Trophoblast cell (in vitro differentiated cells and primary cell): ENCODE data around the gene TNS1.

Experiments
- DNase-seq, 2 donors: peaks; one replicate each; pipeline ENCODE4 v3.0.0-alpha.2; 2016
- H2AFZ ChIP-seq: 2 replicates; pipeline ENCODE4 v1.6.1; 2013; ENCODE audit warnings: low read length, moderate library complexity, mild to moderate bottlenecking; ENCODE audit not compliant: insufficient read depth, poor library complexity
- H2AK5ac ChIP-seq: 2 replicates; pipeline ENCODE4 v1.6.1; 2013; ENCODE audit warnings: mild to moderate bottlenecking, low read length
- H2BK120ac ChIP-seq: 2 replicates; pipeline ENCODE4 v1.6.1; 2013; ENCODE audit warnings: low read length, mild to moderate bottlenecking, moderate library complexity; ENCODE audit not compliant: insufficient read depth, poor library complexity
- H2BK12ac ChIP-seq: 2 replicates; pipeline ENCODE4 v1.6.1; 2013; ENCODE audit warnings: mild to moderate bottlenecking, low read length, moderate library complexity
- H2BK5ac ChIP-seq: 2 replicates; pipeline ENCODE4 v1.6.1; 2013; ENCODE audit warnings: low read length, low read depth, moderate library complexity, mild to moderate bottlenecking; ENCODE audit not compliant: poor library complexity
- H3K14ac ChIP-seq: 2 replicates; pipeline ENCODE4 v1.6.1; 2013; ENCODE audit warnings: mild to moderate bottlenecking, low read length
- H3K18ac ChIP-seq: 2 replicates; pipeline ENCODE4 v1.6.1; 2013; ENCODE audit warnings: mild to moderate bottlenecking, low read length
- H3K23ac ChIP-seq: 2 replicates; pipeline ENCODE4 v1.6.1; 2013; ENCODE audit warnings: low read length
- H3K27ac ChIP-seq: 2 replicates; pipeline ENCODE4 v1.5.1; 2013; ENCODE audit warnings: low read depth, mild to moderate bottlenecking, inconsistent platforms, low read length, moderate library complexity
- H3K27me3 ChIP-seq: 2 replicates; pipeline ENCODE4 v1.6.1; 2013; ENCODE audit warnings: inconsistent platforms, mild to moderate bottlenecking, low read length, moderate library complexity; ENCODE audit not compliant: insufficient read depth
- H3K36me3 ChIP-seq, 2 experiments: 1 replicate in 1 of 2; 2 replicates in 1 of 2; pipeline ENCODE4 v1.6.1; 2013; ENCODE audit warnings: low read length in 2 of 2, mild to moderate bottlenecking in 2 of 2, moderate library complexity in 1 of 2; ENCODE audit not compliant: insufficient read depth in 2 of 2, control insufficient read depth in 1 of 2
- H3K4ac ChIP-seq: 2 replicates; pipeline ENCODE4 v1.6.1; 2013; ENCODE audit warnings: low read depth, mild to moderate bottlenecking, low read length, moderate library complexity
- H3K4me1 ChIP-seq, 2 experiments: 1 replicate in 1 of 2; 2 replicates in 1 of 2; pipeline ENCODE4 v1.6.1; 2013; ENCODE audit warnings: low read length in 2 of 2, mild to moderate bottlenecking in 2 of 2, moderate library complexity in 1 of 2; ENCODE audit not compliant: insufficient read depth in 2 of 2, control insufficient read depth in 1 of 2
- H3K4me2 ChIP-seq: 2 replicates; pipeline ENCODE4 v1.6.1; 2013; ENCODE audit warnings: inconsistent platforms, mild to moderate bottlenecking, low read length, moderate library complexity
- H3K4me3 ChIP-seq: 2 replicates; pipeline ENCODE4 v1.5.1; 2013; ENCODE audit warnings: mild to moderate bottlenecking, low read depth, low read length, inconsistent platforms
- H3K79me1 ChIP-seq: one replicate; pipeline ENCODE4 v1.6.1; 2013; ENCODE audit warnings: low read length
- H3K79me2 ChIP-seq: 2 replicates; pipeline ENCODE4 v1.6.1; 2013; ENCODE audit warnings: low read length, mild to moderate bottlenecking; ENCODE audit not compliant: control insufficient read depth, insufficient read depth, poor library complexity
- H3K9ac ChIP-seq: 2 replicates; pipeline ENCODE4 v1.6.1; 2013; ENCODE audit warnings: mild to moderate bottlenecking, low read length
- H3K9me3 ChIP-seq: 2 replicates; pipeline ENCODE4 v1.6.1; 2013; ENCODE audit warnings: low read depth, mild to moderate bottlenecking, control low read depth, inconsistent platforms, low read length; ENCODE audit not compliant: insufficient read depth
- H4K12ac ChIP-seq: 2 replicates; pipeline ENCODE4 v1.6.1; 2013; ENCODE audit warnings: low read depth, mild to moderate bottlenecking, low read length, moderate library complexity
- H4K8ac ChIP-seq: 2 replicates; pipeline ENCODE4 v1.6.1; 2013; ENCODE audit warnings: low read depth, mild to moderate bottlenecking, low read length, moderate library complexity
- H4K91ac ChIP-seq: one replicate; pipeline ENCODE4 v1.6.1; 2013; ENCODE audit warnings: low read depth, mild to moderate bottlenecking, low read length, moderate library complexity
- WGBS: extraction: QIAGEN DNeasy Blood & Tissue Kit; methylation state at CpG from one replicate; pipeline ENCODE4 v1.1.7; 2013; ENCODE audit warnings: missing lambda C conversion rate; ENCODE audit not compliant: insufficient read length, insufficient coverage; ENCODE audit errors: extremely low coverage; 5-methylcytosine and 5-hydroxymethylcytosine counted together

The TNS1 gene

DNA sequence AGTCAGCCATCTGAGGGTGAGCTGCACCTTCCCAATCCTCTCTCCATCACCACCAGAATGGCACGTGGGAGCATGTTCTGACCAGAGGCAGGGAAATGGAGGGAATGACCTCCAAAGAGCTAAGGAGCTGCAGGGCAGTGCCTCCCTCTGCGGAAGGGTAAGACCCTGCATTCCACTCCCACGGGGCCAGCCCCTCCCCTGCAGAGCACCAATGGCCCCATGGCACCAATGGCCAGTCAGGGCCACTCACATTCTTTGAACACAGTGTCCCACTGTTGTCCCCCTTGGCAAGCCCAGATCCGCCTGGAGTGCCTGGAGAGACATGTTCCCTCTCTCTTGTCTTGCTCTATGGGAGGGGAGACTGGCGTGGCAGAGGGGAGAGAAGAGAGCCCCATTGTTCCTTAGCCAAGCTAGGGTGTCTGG lies 164.4 kb downstream of the TNS1 start:
- Histone ChIP-seq H3K4ac (no peak overlapping the region), H3K9me3 (peaks cover 4% of the 10 kb centered on the region), H2AK5ac (no peak overlapping the region), H3K4me3 (no peak overlapping the region), H3K18ac (no peak overlapping the region), H3K14ac (no peak overlapping the region), H3K4me2 (no peak overlapping the region), H3K4me1 (no peaks in the 10 kb centered on the region), H3K79me1 (no peaks in the 10 kb centered on the region), H2AFZ (no peak overlapping the region), H3K27ac (no peak overlapping the region), H3K36me3 (no peaks in the 10 kb centered on the region), H3K79me2 (no peaks in the 10 kb centered on the region), H2BK5ac (no peak overlapping the region), H3K27me3 (no peaks in the 10 kb centered on the region), H3K23ac (no peak overlapping the region), H4K12ac (no peak overlapping the region), H2BK12ac (no peak overlapping the region), H2BK120ac (no peak overlapping the region), H4K8ac (no peak overlapping the region), H3K9ac (no peak overlapping the region), H4K91ac (no peak overlapping the region)
- DNase-seq = no peak
- WGBS = no CpG with 5 or more reads among the region's 5 CpGs

DNA sequence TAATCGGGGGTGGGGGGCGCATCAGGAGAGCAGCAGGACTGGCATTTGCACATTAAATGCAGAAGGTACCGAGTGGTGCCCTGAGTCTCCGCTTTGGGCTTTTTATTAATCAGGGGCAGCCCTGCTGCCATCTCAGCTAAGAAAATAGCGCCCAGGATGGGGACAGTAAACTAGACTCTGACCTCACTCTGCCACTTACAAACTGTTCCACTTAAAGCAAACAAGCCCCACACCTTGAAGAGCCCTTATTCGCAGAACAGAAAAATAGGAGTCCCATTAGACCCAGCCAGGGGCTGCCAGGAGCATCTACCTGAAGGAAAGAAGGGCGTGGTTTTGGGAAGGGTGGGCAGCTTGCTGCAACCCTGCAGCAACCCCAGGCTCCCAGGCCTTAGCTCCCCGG lies 165.3 kb downstream of the TNS1 start:
- DNase-seq = no peak
- Histone ChIP-seq H3K27ac (no peak overlapping the region), H3K9ac (no peak overlapping the region), H3K9me3 (peaks cover 4% of the 10 kb centered on the region), H2AFZ (no peak overlapping the region), H3K4me2 (no peak overlapping the region), H3K27me3 (no peaks in the 10 kb centered on the region), H3K4ac (no peak overlapping the region), H3K79me1 (no peaks in the 10 kb centered on the region), H3K4me3 (no peak overlapping the region), H2AK5ac (no peak overlapping the region), H3K23ac (no peak overlapping the region), H4K12ac (no peak overlapping the region), H2BK5ac (no peak overlapping the region), H2BK12ac (no peak overlapping the region), H3K36me3 (no peaks in the 10 kb centered on the region), H3K14ac (no peak overlapping the region), H3K18ac (no peak overlapping the region), H3K79me2 (no peaks in the 10 kb centered on the region), H4K91ac (no peak overlapping the region), H2BK120ac (no peak overlapping the region), H3K4me1 (no peaks in the 10 kb centered on the region), H4K8ac (no peak overlapping the region)
- no CpG with 5 or more reads among the region's 8 CpGs for WGBS

DNA sequence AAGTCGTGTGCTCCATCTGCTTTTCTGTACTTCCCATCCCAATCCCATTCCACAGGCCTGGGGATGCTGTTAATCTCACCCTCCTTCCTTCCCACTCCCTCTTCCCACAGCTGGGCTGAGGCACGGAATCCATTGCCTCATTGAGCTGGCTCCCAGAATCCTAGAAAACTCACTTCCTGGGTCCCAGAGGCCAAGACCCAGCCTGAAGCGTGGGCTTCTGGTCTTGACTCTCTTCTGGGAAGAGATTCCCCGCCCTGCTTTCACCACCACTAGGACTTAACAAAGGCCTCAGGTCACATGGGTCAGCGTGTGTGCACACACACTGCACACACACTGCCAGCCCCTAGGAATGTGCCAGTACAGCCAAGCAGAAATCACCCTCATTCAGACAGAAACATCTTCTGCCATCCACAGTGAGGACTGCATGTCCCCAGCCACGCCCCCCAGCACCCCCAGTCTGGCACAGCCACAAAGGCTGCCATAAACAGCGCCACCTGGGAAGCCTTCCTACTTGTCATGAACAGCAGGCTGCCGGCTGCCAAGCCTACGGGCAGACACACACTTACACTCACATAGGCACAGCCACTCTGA lies 165.8 kb downstream of the TNS1 start:
- Histone ChIP-seq H3K18ac (no peak overlapping the region), H3K27ac (no peak overlapping the region), H3K14ac (no peak overlapping the region), H3K27me3 (no peaks in the 10 kb centered on the region), H2AFZ (no peak overlapping the region), H3K4me3 (no peak overlapping the region), H4K12ac (no peak overlapping the region), H3K79me1 (no peaks in the 10 kb centered on the region), H2BK12ac (no peak overlapping the region), H3K36me3 (no peaks in the 10 kb centered on the region), H3K4me1 (no peaks in the 10 kb centered on the region), H3K9me3 (peaks cover 3% of the 10 kb centered on the region), H3K9ac (no peak overlapping the region), H3K23ac (no peak overlapping the region), H4K91ac (no peak overlapping the region), H3K79me2 (no peaks in the 10 kb centered on the region), H4K8ac (no peak overlapping the region), H2AK5ac (no peak overlapping the region), H2BK120ac (no peak overlapping the region), H3K4me2 (no peak overlapping the region), H2BK5ac (no peak overlapping the region), H3K4ac (no peak overlapping the region)
- WGBS = no CpG with 5 or more reads among the region's 9 CpGs
- DNase-seq = peak in 1 of 2 donors; percentile 2

DNA sequence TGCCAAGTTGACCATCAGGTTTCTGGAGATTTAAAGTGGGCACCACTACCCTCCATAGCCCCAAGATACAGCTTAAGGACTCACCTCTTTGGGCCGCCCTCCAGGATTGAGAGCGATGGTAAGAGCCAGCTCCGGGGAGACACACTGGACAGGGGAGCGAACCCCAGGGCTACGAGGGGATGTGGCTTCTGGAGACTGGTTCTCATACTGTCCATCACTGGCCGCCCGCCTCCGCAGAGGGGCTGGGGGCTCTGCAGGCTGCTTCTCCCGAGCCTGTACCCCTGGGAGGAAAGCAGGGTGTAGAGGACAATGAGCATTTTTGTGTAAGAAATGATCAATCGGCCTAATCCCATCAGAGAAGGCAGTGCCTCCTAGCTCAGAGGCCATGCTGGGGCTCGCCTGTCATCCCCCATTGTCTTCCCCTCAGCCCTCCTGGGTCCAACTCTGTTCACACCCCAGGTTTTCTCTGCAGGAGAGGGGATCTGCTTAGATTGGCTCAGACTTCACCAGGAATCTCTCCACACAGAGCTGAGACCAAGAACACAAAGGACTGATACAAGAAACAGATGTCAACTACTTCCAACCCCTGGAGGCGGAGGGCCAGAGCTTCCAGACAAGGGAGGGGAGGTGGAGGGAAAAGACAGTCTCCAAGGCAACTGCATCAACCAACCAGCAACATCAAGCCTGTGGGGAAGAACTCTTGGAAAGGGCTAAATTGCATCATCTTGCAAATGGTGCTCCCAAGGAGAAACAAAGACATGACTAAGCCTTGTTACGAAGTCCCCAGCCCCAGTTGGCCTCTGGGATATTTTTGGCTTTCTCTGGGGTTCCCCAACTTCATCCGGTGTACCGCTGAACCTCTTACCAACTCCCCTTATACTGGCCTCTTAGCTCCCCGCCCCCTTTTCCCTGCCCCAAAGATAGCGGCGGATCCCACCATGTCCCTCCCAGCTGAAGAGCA lies 166.6 kb downstream of the TNS1 start:
- H3K9me3 ChIP-seq = peaks cover 3% of the 10 kb centered on the region
- no peaks in the 10 kb centered on the region for H3K79me2 ChIP-seq
- no CpG with 5 or more reads among the region's 18 CpGs for WGBS
- no peak overlapping the region for H2BK120ac ChIP-seq
- H3K23ac ChIP-seq = no peak overlapping the region
- H2AK5ac ChIP-seq = no peak overlapping the region
- H3K14ac ChIP-seq = no peak overlapping the region
- H3K27me3 ChIP-seq = no peaks in the 10 kb centered on the region
- peak in 1 of 2 donors; percentile 21 for DNase-seq
- no peak overlapping the region for H3K27ac ChIP-seq
- no peak overlapping the region for H2BK12ac ChIP-seq
- H3K79me1 ChIP-seq = no peaks in the 10 kb centered on the region
- no peak overlapping the region for H2BK5ac ChIP-seq
- no peak overlapping the region for H3K9ac ChIP-seq
- no peak overlapping the region for H3K18ac ChIP-seq
- H3K4ac ChIP-seq = no peak overlapping the region
- H2AFZ ChIP-seq = no peak overlapping the region
- H3K4me2 ChIP-seq = no peak overlapping the region
- H4K8ac ChIP-seq = no peak overlapping the region
- H3K36me3 ChIP-seq = no peaks in the 10 kb centered on the region
- H3K4me3 ChIP-seq = no peak overlapping the region
- no peak overlapping the region for H4K91ac ChIP-seq
- H4K12ac ChIP-seq = no peak overlapping the region
- no peaks in the 10 kb centered on the region for H3K4me1 ChIP-seq
